ENCODE results near the gene MOV10L1.

Gene MOV10L1

DNA sequence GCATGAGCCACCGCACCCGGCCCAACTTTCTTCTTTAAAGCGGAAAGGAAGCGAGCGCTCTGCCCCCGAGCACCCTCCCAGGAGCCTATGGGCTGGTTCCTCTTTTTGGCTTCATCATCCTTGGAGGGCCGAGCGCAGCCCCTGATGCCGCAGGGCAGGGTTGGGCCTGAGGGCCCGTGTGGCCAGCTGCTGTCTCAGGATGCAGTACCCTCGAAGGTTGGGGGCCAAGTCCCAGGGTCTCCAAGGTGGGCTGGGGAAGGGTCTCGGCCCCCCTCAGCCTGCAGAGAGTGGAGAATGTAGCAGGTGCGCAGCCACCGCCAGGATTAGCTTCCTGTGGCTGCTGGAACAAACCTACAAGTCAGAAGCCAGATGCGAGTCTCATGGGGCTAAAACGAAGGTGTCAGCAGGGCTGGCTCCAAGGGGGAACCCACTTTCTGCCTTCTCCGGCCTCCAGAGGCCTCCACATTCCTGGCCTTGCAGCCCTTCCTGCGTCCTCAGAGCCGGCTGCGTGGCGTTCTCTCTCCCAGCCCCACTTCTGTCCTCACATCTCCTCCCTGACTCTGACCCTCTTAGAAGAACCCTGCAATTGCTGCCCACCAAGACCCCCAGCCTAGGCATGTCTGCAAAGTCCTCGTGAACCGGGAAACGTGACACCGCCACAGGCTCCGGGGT lies 83.6 kb downstream of the MOV10L1 start:
- no peak for DNase-seq
- Mint-ChIP-seq H3K4me3 (no peak overlapping the region), H3K9me3 (no peaks in the 10 kb centered on the region), H3K27me3 (peaks cover 47% of the 10 kb centered on the region), H3K4me1 (ENCODE audit: low read depth) (peaks cover 11% of the 10 kb centered on the region), H3K36me3 (ENCODE audit: low read depth) (no peaks in the 10 kb centered on the region), H3K27ac (no peak overlapping the region)

DNA sequence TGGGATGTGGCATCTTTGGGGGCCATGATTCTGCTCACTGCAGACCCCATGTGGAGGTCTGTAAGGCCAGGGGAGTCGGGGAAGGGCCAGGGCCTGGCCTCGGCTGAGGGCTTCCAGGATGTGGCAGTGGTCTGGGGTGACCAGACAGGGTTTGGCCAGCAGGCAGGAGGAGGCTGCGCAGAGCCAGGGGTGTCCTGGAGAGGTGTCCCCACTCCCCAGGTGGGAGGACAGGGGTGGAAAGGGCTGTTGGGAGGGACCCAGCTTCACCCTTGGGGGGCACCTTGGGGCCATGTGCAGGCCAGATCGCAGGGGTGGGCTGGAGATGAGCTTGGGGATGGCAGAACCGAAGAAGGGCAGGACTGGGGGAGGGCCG lies 84.2 kb downstream of the MOV10L1 start:
- Mint-ChIP-seq H3K36me3 (ENCODE audit: low read depth) (no peaks in the 10 kb centered on the region), H3K27me3 (peaks cover 42% of the 10 kb centered on the region), H3K4me3 (no peak overlapping the region), H3K4me1 (ENCODE audit: low read depth) (peaks cover 6% of the 10 kb centered on the region), H3K27ac (no peak overlapping the region), H3K9me3 (no peaks in the 10 kb centered on the region)
- DNase-seq = no peak

DNA sequence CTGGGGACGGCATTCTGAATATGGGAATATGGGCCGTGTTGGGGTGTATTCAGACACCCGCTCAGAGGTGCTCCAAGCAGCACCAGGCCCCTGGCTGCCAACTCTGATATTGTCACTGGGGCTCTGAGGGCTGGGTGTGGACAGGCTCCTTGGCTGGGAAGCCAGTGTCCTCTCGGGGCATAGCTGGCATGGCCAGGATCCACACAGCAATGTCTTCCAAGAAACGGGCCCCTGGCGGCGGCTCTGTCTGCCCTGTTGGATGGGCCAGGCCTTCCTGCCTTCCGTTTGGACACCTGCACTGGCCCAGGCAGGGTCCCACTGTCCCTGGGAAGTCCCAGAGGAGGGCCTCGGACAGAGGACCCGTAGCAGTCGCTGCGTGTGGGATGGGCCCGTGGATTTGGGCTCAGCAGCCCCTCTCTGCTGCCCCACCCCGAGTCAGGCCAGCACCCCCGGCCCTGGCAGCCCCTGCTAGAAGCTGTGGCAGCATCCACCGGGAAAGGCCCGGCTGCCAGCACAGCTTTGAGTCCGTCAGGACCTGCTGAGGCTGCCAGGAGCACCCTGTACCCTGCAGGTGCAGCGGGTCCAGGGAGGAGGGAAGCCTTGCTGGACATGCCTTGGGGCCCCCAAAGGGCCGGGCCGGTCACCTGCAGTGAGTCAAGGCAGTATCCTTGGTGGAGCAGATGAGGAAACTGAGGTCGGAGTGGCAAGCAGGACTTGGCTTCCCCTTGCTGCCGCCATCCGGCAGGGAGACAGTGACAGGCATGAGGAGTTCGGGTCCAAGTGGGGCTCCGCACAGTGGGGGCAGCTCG lies 84.8 kb downstream of the MOV10L1 start:
- H3K4me1 Mint-ChIP-seq (ENCODE audit: low read depth) = peaks cover 4% of the 10 kb centered on the region
- no peak for DNase-seq
- no peaks in the 10 kb centered on the region for H3K36me3 Mint-ChIP-seq (ENCODE audit: low read depth)
- H3K27ac Mint-ChIP-seq = no peak overlapping the region
- no peaks in the 10 kb centered on the region for H3K9me3 Mint-ChIP-seq
- no peak overlapping the region for H3K4me3 Mint-ChIP-seq
- peaks cover 40% of the 10 kb centered on the region for H3K27me3 Mint-ChIP-seq

DNA sequence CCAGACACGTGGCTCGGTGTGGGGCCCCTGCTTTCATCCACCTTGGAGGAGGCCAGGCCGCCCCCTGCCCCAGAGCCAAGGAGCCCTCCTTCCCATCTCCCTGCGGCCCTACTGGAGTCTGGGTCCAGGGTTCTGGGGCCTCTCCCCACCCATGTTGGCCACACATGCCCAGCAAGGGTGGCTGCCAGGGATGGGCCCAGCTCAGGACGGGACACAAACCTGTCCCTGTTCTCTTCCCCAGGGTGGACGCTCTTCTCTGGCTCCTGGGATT lies 85.3 kb downstream of the MOV10L1 start:
- Mint-ChIP-seq H3K36me3 (ENCODE audit: low read depth) (no peaks in the 10 kb centered on the region), H3K27me3 (peaks cover 43% of the 10 kb centered on the region), H3K4me1 (ENCODE audit: low read depth) (peaks cover 7% of the 10 kb centered on the region), H3K27ac (no peak overlapping the region), H3K4me3 (no peak overlapping the region), H3K9me3 (no peaks in the 10 kb centered on the region)
- DNase-seq = no peak

DNA sequence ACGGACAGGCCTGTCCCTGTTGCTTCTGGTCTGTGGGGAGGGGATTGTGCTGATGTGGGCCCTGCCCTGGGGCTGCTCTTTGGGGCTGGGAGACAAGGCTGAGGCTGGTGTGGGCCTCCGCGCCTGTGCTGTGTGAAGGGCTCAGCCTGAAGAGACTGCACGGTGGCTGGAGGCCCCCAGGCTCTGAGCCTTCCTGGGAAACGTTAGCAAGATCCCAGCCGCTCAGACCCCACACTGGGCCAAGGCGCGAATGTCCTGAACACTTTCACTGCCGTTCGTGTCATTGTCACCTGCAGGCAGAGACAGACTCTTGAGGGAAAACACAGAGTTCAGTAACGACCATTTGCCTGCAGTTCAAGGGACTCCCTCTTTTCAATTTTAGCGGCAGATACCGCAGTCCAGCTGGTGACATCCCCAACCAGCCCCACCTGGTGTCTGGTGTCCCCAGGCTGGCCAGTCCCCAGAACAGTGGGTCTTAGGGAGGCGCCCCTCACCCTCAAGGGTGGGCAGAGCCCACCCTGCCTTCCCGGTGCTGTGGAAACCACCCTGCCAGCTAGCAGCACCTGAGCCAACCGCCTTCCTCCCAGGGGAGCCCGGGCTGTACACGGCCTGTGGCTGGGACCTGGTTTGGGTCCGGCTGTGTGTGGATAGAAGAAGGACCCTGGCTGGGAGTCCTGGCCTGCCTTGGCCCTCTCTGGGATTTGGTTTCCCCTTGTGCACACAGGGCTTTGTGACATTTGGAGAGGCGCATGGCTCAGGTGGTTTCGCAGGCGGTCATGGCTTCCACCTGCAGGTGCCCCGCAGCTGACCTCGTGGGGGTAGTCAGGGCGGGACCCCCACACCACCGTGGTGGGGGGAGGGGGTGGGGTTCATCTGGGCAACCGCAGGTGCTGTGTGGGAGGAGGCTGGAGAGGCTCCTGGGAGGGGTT lies 86.4 kb downstream of the MOV10L1 start:
- peaks cover 40% of the 10 kb centered on the region for H3K27me3 Mint-ChIP-seq
- no peaks in the 10 kb centered on the region for H3K9me3 Mint-ChIP-seq
- no peak overlapping the region for H3K27ac Mint-ChIP-seq
- H3K4me3 Mint-ChIP-seq = no peak overlapping the region
- DNase-seq = no peak
- peaks cover 4% of the 10 kb centered on the region for H3K4me1 Mint-ChIP-seq (ENCODE audit: low read depth)
- no peaks in the 10 kb centered on the region for H3K36me3 Mint-ChIP-seq (ENCODE audit: low read depth)

DNA sequence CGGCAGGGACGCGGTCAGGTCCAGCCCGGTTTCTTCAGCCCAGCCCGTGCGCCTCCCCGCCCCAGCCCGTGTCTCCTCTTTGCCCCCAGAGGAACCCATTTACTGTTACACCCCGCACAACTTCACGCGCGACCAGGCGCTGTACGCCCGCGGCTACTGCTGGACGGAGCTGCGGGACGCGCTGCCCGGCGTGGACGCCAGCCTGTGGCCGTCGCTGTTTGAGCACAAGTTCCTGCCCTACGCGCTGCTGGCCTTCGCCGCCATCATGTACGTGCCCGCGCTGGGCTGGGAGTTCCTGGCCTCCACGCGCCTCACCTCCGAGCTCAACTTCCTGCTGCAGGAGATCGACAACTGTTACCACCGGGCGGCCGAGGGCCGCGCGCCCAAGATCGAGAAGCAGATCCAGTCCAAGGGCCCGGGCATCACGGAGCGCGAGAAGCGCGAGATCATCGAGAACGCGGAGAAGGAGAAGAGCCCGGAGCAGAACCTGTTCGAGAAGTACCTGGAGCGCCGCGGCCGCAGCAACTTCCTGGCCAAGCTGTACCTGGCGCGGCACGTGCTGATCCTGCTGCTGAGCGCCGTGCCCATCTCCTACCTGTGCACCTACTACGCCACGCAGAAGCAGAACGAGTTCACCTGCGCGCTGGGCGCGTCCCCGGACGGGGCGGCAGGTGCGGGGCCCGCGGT lies 87.2 kb downstream of the MOV10L1 start:
- Mint-ChIP-seq H3K9me3 (no peaks in the 10 kb centered on the region), H3K27me3 (peaks cover 33% of the 10 kb centered on the region), H3K4me3 (no peak overlapping the region), H3K36me3 (ENCODE audit: low read depth) (no peaks in the 10 kb centered on the region), H3K4me1 (ENCODE audit: low read depth) (peaks cover 4% of the 10 kb centered on the region), H3K27ac (no peak overlapping the region)
- DNase-seq = no peak

DNA sequence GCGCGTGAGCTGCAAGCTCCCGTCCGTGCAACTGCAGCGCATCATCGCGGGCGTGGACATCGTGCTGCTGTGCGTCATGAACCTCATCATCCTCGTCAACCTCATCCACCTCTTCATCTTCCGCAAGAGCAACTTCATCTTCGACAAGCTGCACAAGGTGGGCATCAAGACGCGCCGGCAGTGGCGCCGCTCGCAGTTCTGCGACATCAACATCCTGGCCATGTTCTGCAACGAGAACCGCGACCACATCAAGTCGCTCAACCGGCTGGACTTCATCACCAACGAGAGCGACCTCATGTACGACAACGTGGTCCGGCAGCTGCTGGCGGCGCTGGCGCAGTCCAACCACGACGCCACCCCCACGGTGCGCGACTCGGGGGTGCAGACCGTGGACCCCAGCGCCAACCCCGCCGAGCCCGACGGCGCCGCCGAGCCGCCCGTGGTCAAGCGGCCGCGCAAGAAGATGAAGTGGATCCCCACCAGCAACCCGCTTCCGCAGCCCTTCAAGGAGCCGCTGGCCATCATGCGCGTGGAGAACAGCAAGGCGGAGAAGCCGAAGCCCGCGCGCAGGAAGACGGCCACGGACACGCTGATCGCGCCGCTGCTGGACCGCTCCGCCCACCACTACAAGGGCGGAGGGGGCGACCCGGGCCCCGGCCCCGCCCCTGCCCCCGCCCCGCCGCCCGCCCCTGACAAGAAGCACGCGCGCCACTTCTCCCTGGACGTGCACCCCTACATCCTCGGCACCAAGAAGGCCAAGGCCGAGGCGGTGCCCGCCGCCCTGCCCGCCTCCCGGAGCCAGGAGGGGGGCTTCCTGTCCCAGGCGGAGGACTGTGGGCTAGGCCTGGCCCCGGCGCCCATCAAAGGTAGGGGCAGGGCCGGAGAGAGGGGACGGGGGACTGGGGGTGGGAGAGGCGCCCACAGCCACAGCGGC lies 88.0 kb downstream of the MOV10L1 start:
- peaks cover 4% of the 10 kb centered on the region for H3K4me1 Mint-ChIP-seq (ENCODE audit: low read depth)
- peaks cover 28% of the 10 kb centered on the region for H3K27me3 Mint-ChIP-seq
- no peaks in the 10 kb centered on the region for H3K9me3 Mint-ChIP-seq
- no peaks in the 10 kb centered on the region for H3K36me3 Mint-ChIP-seq (ENCODE audit: low read depth)
- no peak for DNase-seq
- H3K4me3 Mint-ChIP-seq = no peak overlapping the region
- no peak overlapping the region for H3K27ac Mint-ChIP-seq

DNA sequence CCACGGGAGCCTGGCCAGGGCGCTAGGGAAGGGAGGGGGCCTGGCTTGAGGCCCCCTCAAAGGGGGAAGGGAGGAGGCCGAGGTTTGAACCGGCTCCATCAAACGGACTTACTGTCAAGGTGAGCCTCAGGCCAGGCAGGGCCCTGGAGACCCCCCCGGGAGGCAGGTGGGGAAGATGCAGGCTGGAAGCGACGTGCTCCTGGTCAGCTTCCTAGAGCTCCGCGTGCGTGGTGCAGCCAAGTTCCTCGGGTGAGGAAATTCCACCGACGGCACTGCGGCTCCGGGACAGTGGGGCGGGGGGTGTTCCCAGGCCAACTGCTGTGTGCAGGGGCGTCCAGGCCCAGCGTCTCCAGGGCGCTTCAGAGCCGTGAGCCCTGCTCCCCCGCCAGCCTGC lies 88.7 kb downstream of the MOV10L1 start:
- Mint-ChIP-seq H3K4me1 (ENCODE audit: low read depth) (peaks cover 4% of the 10 kb centered on the region), H3K36me3 (ENCODE audit: low read depth) (no peaks in the 10 kb centered on the region), H3K27ac (no peak overlapping the region), H3K4me3 (no peak overlapping the region), H3K27me3 (peaks cover 21% of the 10 kb centered on the region), H3K9me3 (no peaks in the 10 kb centered on the region)
- DNase-seq = no peak

DNA sequence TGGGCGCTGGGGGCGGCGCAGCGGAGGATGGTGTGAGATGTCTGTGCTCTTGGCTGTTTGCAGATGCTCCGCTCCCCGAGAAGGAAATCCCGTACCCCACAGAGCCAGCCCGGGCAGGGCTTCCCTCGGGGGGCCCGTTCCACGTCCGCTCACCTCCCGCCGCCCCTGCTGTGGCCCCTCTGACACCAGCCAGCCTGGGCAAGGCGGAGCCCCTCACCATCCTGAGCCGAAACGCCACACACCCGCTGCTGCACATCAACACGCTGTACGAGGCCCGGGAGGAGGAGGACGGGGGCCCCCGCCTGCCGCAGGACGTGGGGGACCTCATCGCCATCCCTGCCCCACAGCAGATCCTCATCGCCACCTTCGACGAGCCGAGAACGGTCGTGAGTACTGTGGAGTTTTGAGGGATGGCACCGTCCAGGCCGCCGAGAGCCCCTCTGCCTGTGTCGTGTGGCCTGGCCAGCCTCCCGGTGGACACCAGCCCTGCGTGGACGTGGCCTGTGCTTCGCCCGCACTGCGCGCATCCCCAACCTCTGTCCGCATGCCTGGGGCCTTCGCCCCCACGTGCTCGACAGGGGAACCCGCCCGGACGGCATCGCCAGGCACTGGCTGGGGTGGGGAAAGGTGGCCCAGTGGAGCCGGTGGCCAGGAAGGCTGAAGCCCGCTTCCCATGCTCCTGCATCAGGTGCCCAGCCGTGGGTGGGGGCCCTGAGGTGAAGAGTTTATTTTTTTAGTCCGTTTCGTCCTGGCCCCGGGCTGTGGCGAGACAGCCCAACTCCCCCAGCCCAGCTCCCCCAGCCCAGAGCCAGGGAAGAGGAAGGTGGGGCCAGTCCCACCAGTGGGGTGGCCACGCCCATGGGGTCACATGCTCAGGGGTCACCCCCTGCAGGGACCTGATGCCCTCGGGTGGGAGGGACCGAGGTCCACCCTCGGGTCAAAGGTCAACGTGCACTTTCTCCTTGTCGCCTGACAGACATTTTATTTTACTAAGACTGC lies 89.4 kb downstream of the MOV10L1 start:
- no peaks in the 10 kb centered on the region for H3K36me3 Mint-ChIP-seq (ENCODE audit: low read depth)
- no peak for DNase-seq
- no peak overlapping the region for H3K27ac Mint-ChIP-seq
- peaks cover 16% of the 10 kb centered on the region for H3K27me3 Mint-ChIP-seq
- H3K4me1 Mint-ChIP-seq (ENCODE audit: low read depth) = peaks cover 4% of the 10 kb centered on the region
- H3K4me3 Mint-ChIP-seq = no peak overlapping the region
- H3K9me3 Mint-ChIP-seq = no peaks in the 10 kb centered on the region

DNA sequence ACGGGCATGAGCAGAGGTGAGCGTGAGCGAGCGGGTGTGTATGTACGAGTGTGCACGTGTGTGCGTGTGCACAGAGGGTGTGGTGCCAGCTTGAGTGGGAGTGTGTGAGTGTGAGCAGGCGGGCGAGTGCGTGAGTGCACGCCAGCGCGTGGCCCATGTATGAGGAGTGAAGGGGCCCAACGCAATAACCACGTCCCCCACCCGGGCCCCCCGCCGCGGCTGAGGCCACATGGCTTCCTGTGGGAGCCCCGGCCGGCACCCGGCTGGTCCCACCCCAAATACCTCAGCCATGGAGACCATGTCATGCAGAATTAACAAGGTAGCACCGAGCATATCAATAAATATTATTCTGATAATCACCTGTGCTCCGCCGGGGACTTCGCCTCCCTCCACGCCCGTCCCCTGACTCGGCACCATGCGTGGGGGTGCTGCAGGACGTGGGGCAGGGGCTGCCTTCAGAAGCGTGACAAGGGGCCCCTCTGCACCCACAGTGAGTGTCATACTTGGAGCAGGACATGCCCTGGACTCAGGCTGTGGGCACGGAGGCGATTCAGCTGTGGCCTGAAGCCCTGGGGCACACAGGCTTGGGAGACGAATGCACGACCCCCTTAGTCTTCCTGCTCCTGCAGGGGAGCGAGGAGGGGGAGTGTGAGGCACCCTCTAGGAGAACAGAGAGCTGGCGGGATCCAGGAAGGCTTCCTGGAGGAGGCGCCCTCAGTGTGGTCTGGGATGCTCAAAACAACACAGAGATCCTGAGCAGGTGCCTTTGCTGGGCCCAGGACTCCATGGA lies 90.3 kb downstream of the MOV10L1 start:
- Mint-ChIP-seq H3K27ac (no peak overlapping the region), H3K4me1 (ENCODE audit: low read depth) (peaks cover 7% of the 10 kb centered on the region), H3K27me3 (peaks cover 15% of the 10 kb centered on the region), H3K4me3 (no peak overlapping the region), H3K9me3 (no peaks in the 10 kb centered on the region), H3K36me3 (ENCODE audit: low read depth) (no peaks in the 10 kb centered on the region)
- no peak for DNase-seq

DNA sequence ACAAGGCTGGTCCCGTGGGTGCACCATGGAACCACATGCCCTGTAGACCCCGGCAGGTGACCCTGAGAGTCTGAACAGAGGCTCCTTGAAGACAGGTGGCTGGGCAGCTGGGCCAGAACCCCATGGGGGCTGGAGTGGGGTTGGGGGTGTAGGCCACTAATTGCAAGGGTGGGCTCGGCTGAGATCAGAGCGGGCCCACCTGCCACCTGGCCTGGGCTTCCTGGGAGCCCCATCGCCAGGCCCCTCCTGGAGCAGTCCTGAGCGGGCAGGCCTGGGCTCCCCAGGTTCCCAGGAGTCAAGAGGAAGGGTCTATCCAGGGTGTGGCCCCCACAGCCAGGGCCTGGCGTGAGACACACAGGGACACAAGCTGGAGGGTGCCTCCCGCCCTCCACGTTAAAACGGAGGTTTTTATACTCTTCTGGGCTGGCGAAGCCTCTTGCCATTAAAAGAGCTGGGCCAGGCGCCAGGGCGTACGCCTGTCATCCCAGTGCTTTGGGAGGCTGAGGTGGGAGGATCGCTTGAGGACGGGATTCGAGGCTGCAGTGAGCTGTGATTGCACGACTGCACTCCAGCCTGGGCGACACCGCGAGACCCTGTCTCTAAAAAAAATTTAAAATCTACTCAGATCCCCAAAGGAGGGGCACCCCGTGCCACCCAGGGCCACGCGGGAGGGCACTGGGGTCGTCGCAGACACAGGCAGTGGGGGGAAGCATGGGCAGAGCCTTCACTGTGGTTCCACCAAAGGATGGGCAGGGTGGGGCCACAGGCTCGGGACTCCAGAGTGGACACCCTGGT lies 91.1 kb downstream of the MOV10L1 start:
- no peak for DNase-seq
- Mint-ChIP-seq H3K27me3 (peaks cover 15% of the 10 kb centered on the region), H3K36me3 (ENCODE audit: low read depth) (no peaks in the 10 kb centered on the region), H3K4me3 (no peak overlapping the region), H3K4me1 (ENCODE audit: low read depth) (peaks cover 10% of the 10 kb centered on the region), H3K9me3 (no peaks in the 10 kb centered on the region), H3K27ac (no peak overlapping the region)

All from activated T-cell treated with anti-CD3 and anti-CD28 coated beads, Interleukin-2, amount 50 U/mL, for 24 hours (primary cell).